ENCODE results near the gene AARS2.

GRCh38 chr6:44268095-44268628 is 45.0 kb downstream of the AARS2 start:
- TF ChIP-seq CTCF (IDR thresholded peaks at IDR 0.05) (peak; percentile 78 to 96 (median 84)), POLR2A (IDR thresholded peaks at IDR 0.05) (no peak), EP300 (IDR thresholded peaks at IDR 0.05) (no peak)
